Choroid plexus epithelial cell (primary cell): Measurements from ENCODE around the gene CRB3.

Source experiments
- DNase-seq: peaks from one replicate; pipeline ENCODE4 v3.0.0-alpha.2; 2010; ENCODE audit warnings: low read depth
- H3K4me3 ChIP-seq: 2 replicates; pipeline ENCODE4 v1.5.1; 2011; ENCODE audit warnings: low read depth, mild to moderate bottlenecking, control low read depth, low read length, moderate library complexity
- TF ChIP-seq, protein P1 (sequence below): conservative IDR thresholded peaks from 2 replicates; pipeline ENCODE4 v1.5.1; 2011; ENCODE audit warnings: low read depth, mild to moderate bottlenecking, control low read depth, inconsistent platforms, low read length, moderate library complexity

CRB3 gene

DNA sequence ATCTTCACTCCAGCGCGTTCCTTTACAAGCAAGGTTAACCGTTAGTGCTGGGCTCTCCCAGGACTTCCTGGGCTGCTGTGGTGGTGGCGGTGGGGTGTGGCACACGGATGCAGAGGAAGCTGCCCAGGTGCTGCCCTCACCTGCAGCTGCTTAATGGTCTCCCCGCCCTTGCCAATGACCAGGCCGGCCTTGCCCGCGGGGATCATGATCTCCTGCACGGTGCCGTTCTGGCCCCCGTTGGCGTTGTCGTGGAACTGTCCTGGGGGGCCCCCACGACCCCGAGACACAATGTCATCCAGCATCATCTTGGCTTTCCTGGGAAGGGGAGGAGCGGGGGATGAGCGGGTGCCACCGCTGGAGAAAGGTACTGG is 45.5 kb upstream of the CRB3 start:
- DNase-seq: no peak
- no peak overlapping the region for H3K4me3 ChIP-seq
- TF ChIP-seq, protein P1, sequence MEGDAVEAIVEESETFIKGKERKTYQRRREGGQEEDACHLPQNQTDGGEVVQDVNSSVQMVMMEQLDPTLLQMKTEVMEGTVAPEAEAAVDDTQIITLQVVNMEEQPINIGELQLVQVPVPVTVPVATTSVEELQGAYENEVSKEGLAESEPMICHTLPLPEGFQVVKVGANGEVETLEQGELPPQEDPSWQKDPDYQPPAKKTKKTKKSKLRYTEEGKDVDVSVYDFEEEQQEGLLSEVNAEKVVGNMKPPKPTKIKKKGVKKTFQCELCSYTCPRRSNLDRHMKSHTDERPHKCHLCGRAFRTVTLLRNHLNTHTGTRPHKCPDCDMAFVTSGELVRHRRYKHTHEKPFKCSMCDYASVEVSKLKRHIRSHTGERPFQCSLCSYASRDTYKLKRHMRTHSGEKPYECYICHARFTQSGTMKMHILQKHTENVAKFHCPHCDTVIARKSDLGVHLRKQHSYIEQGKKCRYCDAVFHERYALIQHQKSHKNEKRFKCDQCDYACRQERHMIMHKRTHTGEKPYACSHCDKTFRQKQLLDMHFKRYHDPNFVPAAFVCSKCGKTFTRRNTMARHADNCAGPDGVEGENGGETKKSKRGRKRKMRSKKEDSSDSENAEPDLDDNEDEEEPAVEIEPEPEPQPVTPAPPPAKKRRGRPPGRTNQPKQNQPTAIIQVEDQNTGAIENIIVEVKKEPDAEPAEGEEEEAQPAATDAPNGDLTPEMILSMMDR: no peak

DNA sequence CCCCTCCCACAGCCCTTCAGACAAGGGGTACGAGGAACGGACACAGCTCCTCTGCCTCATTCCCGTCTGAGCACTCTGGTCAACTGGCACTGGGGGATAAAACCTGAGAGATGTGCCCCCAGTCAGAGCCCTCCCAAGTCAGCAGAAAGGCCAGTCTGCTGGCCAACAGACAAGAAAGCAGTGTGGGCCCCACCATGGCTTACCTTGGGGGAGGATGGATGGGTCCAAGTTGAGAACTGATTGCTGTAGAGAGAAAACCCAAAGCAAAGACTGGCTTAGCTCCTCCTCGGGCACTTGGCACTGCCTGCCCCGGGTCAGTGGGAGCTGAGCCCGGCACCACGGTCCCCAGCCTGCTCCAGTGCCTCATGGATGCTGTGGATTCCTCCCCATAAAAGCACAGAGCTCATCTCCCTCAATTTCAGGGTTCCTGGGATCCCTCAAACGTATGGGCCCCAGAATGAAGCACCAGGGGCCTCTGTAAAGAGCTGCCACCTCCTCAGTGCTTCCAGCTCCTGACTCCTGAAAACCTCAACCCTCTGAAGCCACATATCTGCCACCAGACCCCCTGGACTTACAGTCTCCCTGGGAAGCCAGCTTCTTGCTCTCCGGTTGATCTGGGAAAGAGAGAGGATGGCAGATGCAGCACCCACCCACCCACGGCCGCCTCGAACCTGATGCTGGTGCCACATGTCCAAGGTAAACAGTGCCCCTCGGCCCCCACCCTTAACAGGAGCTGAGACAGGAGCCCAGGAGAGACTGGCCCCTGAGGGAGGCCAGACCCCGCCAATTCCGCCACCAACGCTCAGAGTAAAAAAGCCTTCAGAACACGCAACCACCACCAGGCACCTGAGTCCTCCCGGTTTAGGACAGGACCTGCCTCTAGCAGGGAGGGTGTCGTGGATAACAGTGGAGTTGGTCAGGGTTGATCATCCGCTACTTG is 42.7 kb upstream of the CRB3 start:
- DNase-seq: no peak
- no peak overlapping the region for H3K4me3 ChIP-seq
- TF ChIP-seq, protein P1: no peak

DNA sequence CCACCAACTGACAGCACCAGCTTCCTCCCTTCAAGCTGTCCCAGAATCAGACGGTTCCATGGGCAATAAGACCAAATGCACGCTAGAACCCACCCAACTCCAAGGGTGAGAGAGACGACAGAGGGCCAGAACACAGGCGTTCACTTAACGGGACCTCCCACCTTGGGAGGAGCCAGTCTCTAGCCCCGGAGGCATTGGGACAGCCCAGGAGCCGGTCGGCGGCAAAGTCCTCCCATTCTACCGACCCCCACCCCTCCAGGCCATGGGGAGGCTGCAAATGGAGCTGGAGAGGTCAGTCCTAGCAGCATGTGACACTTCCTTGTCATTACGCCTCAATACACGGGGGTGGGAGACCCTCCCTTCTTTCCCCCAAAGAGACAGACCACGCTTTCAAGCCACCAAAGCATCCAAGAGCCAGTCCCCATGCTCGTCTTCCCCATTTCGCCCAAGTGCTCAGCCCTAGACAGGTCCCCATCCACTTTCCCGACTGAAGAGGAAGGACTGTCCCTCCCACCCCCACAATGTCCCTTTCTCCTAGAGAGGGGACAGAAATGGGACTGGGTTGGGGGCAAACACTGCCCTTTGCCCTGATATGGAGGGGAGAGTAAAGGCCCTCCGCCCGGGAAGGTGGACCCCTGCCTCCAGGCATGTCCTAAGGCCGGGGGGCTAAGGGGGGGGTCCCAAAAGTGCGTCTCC is 40.4 kb upstream of the CRB3 start:
- DNase-seq: peak; percentile 66
- TF ChIP-seq, protein P1: no peak
- H3K4me3 ChIP-seq: peak overlapping the region; percentile 85

DNA sequence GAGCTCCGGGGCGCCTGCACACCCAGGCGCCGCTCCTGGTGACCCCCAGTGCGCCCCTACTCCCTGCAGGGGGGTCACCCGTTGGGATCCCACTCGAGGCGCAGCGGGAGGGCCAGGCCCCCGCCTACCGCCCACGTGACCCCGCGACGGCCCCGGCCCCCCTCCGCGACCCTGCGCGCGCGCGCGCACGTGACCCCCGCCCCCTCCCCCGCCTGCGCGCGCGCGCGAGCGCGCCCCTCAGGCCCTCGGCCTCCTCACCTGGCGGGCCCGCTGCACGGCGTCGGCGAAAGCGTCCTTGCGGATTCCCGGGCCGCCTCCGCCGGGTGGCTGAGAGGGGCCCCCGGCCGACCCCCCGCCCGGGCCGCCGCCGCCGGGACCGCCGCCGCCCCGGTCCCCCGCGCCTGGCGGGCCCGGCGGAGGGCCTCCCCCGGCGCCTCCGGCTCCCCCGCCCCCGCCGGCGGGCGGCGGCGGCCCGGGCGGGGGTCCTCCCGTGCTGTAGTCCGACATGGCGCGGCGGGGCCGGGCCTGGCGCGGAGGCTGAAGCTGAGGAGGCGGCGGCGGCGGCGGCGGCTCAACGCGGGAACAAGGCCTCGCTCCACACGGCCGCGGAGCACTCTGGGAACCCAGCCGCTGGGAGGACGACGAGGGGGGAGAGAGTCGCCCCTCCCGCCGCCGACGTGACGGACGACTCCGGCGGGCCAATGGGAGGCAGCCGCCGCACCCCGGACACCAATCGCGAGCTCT is 39.7 kb upstream of the CRB3 start, which contains the start of gene KHSRP:
Gene KHSRP (minus strand): TSS at position 617 of the 744 bp plus-strand sequence. CDS start 110 bp downstream, at position 507.
- H3K4me3 ChIP-seq: peak within 1 kb of the TSS; percentile 85
- TF ChIP-seq, protein P1: no peak
- no peak for DNase-seq

DNA sequence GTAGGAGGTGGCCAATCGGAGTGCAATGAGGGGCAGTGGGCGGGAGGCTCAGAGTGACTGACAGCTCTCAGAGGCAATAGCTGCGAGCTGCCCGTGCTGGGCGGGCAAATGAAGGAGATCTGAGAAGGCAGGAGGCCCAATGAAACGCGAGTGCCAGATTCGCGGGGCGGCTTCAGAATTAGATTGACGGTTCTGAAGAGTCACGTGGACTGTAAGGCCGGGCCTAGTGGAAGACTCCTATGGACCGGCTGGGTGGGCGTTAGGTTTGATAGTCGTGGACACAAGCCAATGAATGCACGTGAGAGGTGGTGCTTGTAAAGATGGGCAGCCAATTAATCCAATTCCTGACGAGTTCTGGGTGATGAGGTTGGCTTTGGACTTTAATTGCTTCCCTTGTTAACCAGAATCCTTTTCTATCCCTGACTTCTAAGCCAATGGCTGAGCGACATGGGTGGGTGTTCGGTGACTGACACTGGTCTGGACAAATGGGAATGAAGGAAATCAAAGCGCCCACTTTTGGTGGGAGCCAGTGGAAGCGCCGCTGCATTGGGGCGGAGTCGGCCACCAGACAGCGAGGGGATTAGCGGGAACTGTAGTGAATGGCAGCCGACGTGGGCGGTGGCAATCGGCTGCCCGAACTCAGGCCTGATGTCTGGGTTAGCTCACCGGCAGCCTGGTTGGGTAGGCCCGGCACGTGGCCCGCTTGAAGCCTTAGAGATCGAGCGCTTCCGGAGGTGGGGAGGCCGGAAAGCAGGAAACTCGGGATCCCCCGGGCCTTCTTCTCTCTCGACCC is 38.9 kb upstream of the CRB3 start:
- peak overlapping the region; percentile 11 for H3K4me3 ChIP-seq
- TF ChIP-seq, protein P1: no peak
- peak; percentile 100 for DNase-seq

DNA sequence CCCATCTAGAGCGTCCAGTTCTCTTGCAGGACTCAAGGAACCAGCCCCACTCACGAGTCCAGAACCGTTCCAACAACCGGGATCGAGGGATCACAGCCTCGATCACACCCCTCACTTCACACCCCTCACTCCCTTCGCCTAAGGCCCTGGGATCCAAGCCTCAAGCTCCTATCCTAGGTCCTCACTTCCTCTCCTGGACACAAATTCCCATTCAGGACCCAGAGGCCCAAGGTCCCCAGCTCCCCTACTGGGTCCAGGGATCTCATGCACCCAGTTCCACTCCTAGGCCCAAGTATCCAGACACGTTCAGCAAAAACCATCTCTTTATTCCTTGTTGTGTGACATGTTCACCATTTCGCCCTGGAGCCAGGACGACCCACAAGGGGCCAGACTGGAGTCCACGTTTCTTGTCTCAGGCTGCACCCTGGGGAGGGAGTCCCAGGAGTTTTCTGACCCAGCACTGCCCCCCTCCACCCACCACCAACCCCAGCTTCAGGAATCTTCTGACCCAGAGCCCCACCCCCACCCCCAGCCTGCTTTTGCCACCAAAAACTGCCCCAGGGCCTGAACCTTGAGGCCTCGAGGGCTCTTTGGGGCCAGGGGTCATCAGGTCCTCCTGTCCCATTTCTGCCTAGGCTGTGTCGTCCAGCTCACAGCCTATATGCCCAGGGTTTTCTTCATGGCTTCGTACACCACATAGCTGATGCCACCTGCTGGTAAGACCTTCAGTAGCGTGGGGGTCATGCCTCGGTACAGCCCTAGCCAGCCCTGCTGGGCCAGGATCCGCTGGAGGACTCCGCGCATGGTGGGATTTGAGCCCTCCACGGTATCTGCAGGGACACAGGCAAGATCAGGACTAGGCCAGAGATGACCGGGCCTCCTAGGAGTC is 38.1 kb upstream of the CRB3 start:
- DNase-seq: no peak
- TF ChIP-seq, protein P1: no peak
- H3K4me3 ChIP-seq: peak overlapping the region; percentile 11
